Measurements from ENCODE around the gene TMEM150B. TPM values are rescaled to one million over a fixed set of nuclear protein-coding genes. Genes with fewer than 3 reads are reported as not detected.

TMEM150B gene
- total and polyA plus RNA-seq, 2 experiments from 2014 or later = not detected

GRCh38 chr19:55369653-55370304 lies 44.6 kb upstream of the TMEM150B start:
- Histone ChIP-seq H3K27me3 (peaks cover 50% of the 10 kb centered on the region), H3K4me3 (peak overlapping the region; percentile 19), H3K9me3 (ENCODE audit: low read depth) (no peaks in the 10 kb centered on the region), H3K36me3 (no peaks in the 10 kb centered on the region), H3K27ac (no peak overlapping the region), H3K4me1 (ENCODE audit: low read depth) (peaks cover 4% of the 10 kb centered on the region)
- TF ChIP-seq CTCF (IDR thresholded peaks at IDR 0.05; ENCODE audit: low read depth, low read length) = no peak
- DNase-seq (ENCODE audit: low read depth in 1 of 2, low spot score in 1 of 2) = peak; percentile 48 to 53

- TF ChIP-seq CTCF (IDR thresholded peaks at IDR 0.05; ENCODE audit: low read depth, low read length) = no peak
- H3K9me3 ChIP-seq (ENCODE audit: low read depth) = no peaks in the 10 kb centered on the region
- no peak overlapping the region for H3K27ac ChIP-seq
- H3K4me3 ChIP-seq = peak overlapping the region; percentile 11
- peak in 1 of 2 donors; percentile 65 for DNase-seq (ENCODE audit: low read depth in 1 of 2, low spot score in 1 of 2)
- H3K27me3 ChIP-seq = peaks cover 50% of the 10 kb centered on the region
- no peaks in the 10 kb centered on the region for H3K36me3 ChIP-seq
- H3K4me1 ChIP-seq (ENCODE audit: low read depth) = peaks cover 4% of the 10 kb centered on the region
Measured at GRCh38 chr19:55368701-55369563, 43.8 kb upstream of the TMEM150B start.

- Histone ChIP-seq H3K27me3 (peaks cover 50% of the 10 kb centered on the region), H3K4me3 (no peak overlapping the region), H3K27ac (no peak overlapping the region)
Measured at GRCh38 chr19:55368106-55368505, 43.0 kb upstream of the TMEM150B start.

GRCh38 chr19:55366790-55367189 lies 41.6 kb upstream of the TMEM150B start:
- peaks cover 4% of the 10 kb centered on the region for H3K4me1 ChIP-seq (ENCODE audit: low read depth)
- no peak for DNase-seq (ENCODE audit: low read depth in 1 of 2, low spot score in 1 of 2)
- H3K27me3 ChIP-seq = peaks cover 41% of the 10 kb centered on the region
- TF ChIP-seq CTCF (IDR thresholded peaks at IDR 0.05; ENCODE audit: low read depth, low read length) = no peak
- no peaks in the 10 kb centered on the region for H3K36me3 ChIP-seq
- no peak overlapping the region for H3K4me3 ChIP-seq
- no peaks in the 10 kb centered on the region for H3K9me3 ChIP-seq (ENCODE audit: low read depth)
- H3K27ac ChIP-seq = no peak overlapping the region

More at GRCh38 chr19:55368106-55368505, 43.0 kb upstream of the TMEM150B start:
- Histone ChIP-seq H3K9me3 (ENCODE audit: low read depth) (no peaks in the 10 kb centered on the region), H3K36me3 (no peaks in the 10 kb centered on the region), H3K4me1 (ENCODE audit: low read depth) (peaks cover 4% of the 10 kb centered on the region)
- no peak for DNase-seq (ENCODE audit: low read depth in 1 of 2, low spot score in 1 of 2)
- TF ChIP-seq CTCF (IDR thresholded peaks at IDR 0.05; ENCODE audit: low read depth, low read length) = no peak

GRCh38 chr19:55365964-55366363 lies 40.8 kb upstream of the TMEM150B start:
- peaks cover 4% of the 10 kb centered on the region for H3K4me1 ChIP-seq (ENCODE audit: low read depth)
- no peak overlapping the region for H3K27ac ChIP-seq
- no peak overlapping the region for H3K4me3 ChIP-seq
- peaks cover 33% of the 10 kb centered on the region for H3K27me3 ChIP-seq
- DNase-seq (ENCODE audit: low read depth in 1 of 2, low spot score in 1 of 2) = no peak
- H3K9me3 ChIP-seq (ENCODE audit: low read depth) = no peaks in the 10 kb centered on the region
- no peaks in the 10 kb centered on the region for H3K36me3 ChIP-seq
- TF ChIP-seq CTCF (IDR thresholded peaks at IDR 0.05; ENCODE audit: low read depth, low read length) = no peak
